ENCODE measurements around the gene NOTCH1. TPM values are rescaled to one million over a fixed set of nuclear protein-coding genes. Genes with fewer than 3 reads are reported as not detected.
A peak's percentile ranks its signal among the peaks of the same experiment; 100 is the strongest.

The NOTCH1 gene
- total and polyA plus RNA-seq, 2 of the 4 experiments (the other 2 are of a cell fraction) = 1.8 to 6.0 TPM

GRCh38 chr9:136481558-136481957 is 64.3 kb downstream of the NOTCH1 start:
- no peaks in the 10 kb centered on the region; the same call in 1 of the 2 replicates for H3K9me1 ChIP-seq (ENCODE audit: insufficient read depth, low read length)
- intact Hi-C loops (cut with micrococcal nuclease) = no loop called here
- ChIA-PET POLR2A (ENCODE audit: unreplicated experiment) (no interaction called here), CTCF (no interaction called here)
- no peak overlapping the region for H2AK9ac ChIP-seq (replicated peaks; ENCODE audit: low read depth, low read length, poor library complexity)
- H3K36me3 ChIP-seq (ENCODE audit: control insufficient read depth, insufficient read depth, low read length) = peaks cover 20% of the 10 kb centered on the region
- peak overlapping the region; percentile 2; the same call in 1 of the 2 replicates for H3K4ac ChIP-seq (ENCODE audit: low read depth, low read length)
- H4K20me1 ChIP-seq (ENCODE audit: insufficient read depth, low read length) = peaks cover 67% of the 10 kb centered on the region
- no CpG with 5 or more reads among the region's 5 CpGs for WGBS, 2 experiments (ENCODE audit: extremely low coverage in 2 of 2, insufficient read length in 1 of 2)
- H4K5ac ChIP-seq (ENCODE audit: low read depth, low read length) = no peak overlapping the region
- H3K9ac ChIP-seq (ENCODE audit: low read depth, low read length) = peak overlapping the region; percentile 96
- peak overlapping the region; percentile 96; the same call in 1 of the 2 replicates for H3K14ac ChIP-seq (replicated peaks; ENCODE audit: low read depth, low read length)
- no peak overlapping the region for H4K8ac ChIP-seq (ENCODE audit: low read depth in 2 of 2, low read length in 2 of 2)
- H3K9me3 ChIP-seq (ENCODE audit: control insufficient read depth, insufficient read depth, low read length) = no peaks in the 10 kb centered on the region
- H3K79me1 ChIP-seq (ENCODE audit: low read depth in 1 of 2, low read length in 2 of 2) = peaks cover 0 to 34% of the 10 kb centered on the region in 2 experiments; a peak in 2 of 4 replicates
- H2BK5ac ChIP-seq (ENCODE audit: low read depth, low read length, poor library complexity, severe bottlenecking) = no peak overlapping the region
- no peak for TF ChIP-seq FOS (IDR thresholded peaks at IDR 0.05; ENCODE audit: low read depth, low read length)
- no peak for TF ChIP-seq USF2 (IDR thresholded peaks at IDR 0.05; ENCODE audit: low read depth, low read length)
- TF ChIP-seq CHD1 (IDR thresholded peaks at IDR 0.05; ENCODE audit: low read depth, low read length) = no peak
- TF ChIP-seq BHLHE40 (IDR thresholded peaks at IDR 0.05; ENCODE audit: low read depth, low read length) = no peak
- TF ChIP-seq POLR2A (IDR thresholded peaks at IDR 0.05; ENCODE audit: low read depth, low read length) = no peak
- no peak for TF ChIP-seq MAZ (IDR thresholded peaks at IDR 0.05; ENCODE audit: borderline replicate concordance, low read depth, low read length)
- no peak for TF ChIP-seq RCOR1 (IDR thresholded peaks at IDR 0.05; ENCODE audit: insufficient replicate concordance, low read length)
- no peak for TF ChIP-seq MAFK (IDR thresholded peaks at IDR 0.05; ENCODE audit: low read depth, low read length)
- no peak for TF ChIP-seq SMC3 (IDR thresholded peaks at IDR 0.05; ENCODE audit: low read depth, low read length)
- TF ChIP-seq NFE2L2 (IDR thresholded peaks at IDR 0.05; ENCODE audit: low read depth, low read length) = no peak
- TF ChIP-seq, protein P1, sequence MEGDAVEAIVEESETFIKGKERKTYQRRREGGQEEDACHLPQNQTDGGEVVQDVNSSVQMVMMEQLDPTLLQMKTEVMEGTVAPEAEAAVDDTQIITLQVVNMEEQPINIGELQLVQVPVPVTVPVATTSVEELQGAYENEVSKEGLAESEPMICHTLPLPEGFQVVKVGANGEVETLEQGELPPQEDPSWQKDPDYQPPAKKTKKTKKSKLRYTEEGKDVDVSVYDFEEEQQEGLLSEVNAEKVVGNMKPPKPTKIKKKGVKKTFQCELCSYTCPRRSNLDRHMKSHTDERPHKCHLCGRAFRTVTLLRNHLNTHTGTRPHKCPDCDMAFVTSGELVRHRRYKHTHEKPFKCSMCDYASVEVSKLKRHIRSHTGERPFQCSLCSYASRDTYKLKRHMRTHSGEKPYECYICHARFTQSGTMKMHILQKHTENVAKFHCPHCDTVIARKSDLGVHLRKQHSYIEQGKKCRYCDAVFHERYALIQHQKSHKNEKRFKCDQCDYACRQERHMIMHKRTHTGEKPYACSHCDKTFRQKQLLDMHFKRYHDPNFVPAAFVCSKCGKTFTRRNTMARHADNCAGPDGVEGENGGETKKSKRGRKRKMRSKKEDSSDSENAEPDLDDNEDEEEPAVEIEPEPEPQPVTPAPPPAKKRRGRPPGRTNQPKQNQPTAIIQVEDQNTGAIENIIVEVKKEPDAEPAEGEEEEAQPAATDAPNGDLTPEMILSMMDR (conservative IDR thresholded peaks at IDR 0.05; ENCODE audit: low read depth, low read length) = no peak
- no peak for TF ChIP-seq RFX5 (IDR thresholded peaks at IDR 0.05; ENCODE audit: low read depth, low read length)
- TF ChIP-seq ELK1 (IDR thresholded peaks at IDR 0.05; ENCODE audit: borderline replicate concordance, low read depth, low read length) = no peak
- TF ChIP-seq MXI1 (IDR thresholded peaks at IDR 0.05; ENCODE audit: borderline replicate concordance, low read depth, low read length) = no peak
- TF ChIP-seq RAD21 (IDR thresholded peaks at IDR 0.05; ENCODE audit: low read length) = no peak
- no peak for TF ChIP-seq CEBPB (IDR thresholded peaks at IDR 0.05; ENCODE audit: low read depth, low read length)
- H3K56ac ChIP-seq (ENCODE audit: extremely low read depth, insufficient read depth, low read length) = no peak overlapping the region
- ATAC-seq (ENCODE audit: low read depth) (no peak), DNase-seq (no peak)
- peak overlapping the region; percentile 51 for H3K27ac ChIP-seq (ENCODE audit: insufficient read depth, low read length)
- no peak overlapping the region for H4K91ac ChIP-seq (ENCODE audit: insufficient read depth, low read depth, low read length)
- in situ Hi-C loops (cut with MboI; ENCODE audit: low sequenced_read_pairs) = no loop called here
- dilution Hi-C loops (cut with HindIII; ENCODE audit: low sequenced_read_pairs, unreplicated experiment) = no loop called here
- H3K18ac ChIP-seq (ENCODE audit: low read depth, low read length) = no peak overlapping the region
- H3K4me1 ChIP-seq (ENCODE audit: control insufficient read depth, insufficient read depth, low read length) = peaks cover 8% of the 10 kb centered on the region; the same call in 1 of the 2 replicates
- H2AFZ ChIP-seq (replicated peaks; ENCODE audit: low read length, poor library complexity) = no peak overlapping the region
- peak overlapping the region; percentile 92 for H3K4me3 ChIP-seq (ENCODE audit: insufficient read depth, low read depth, low read length)
- peak overlapping the region; percentile 83 for H3K23ac ChIP-seq (ENCODE audit: low read depth, low read length)
- BruUV-seq (replicated peaks) = no TSS peak
- no peaks in the 10 kb centered on the region for H3K27me3 ChIP-seq (ENCODE audit: control insufficient read depth, insufficient read depth, low read length)
- H3K4me2 ChIP-seq (ENCODE audit: low read depth, low read length) = peak overlapping the region; percentile 100
- H2BK15ac ChIP-seq (ENCODE audit: low read depth, low read length) = no peak overlapping the region
- no peak overlapping the region for H2BK20ac ChIP-seq (ENCODE audit: low read depth, low read length)
- peak overlapping the region; percentile 25; the same call in 1 of the 2 replicates for H2AK5ac ChIP-seq (ENCODE audit: low read depth, low read length)
- H2BK120ac ChIP-seq (ENCODE audit: low read depth, low read length) = no peak overlapping the region

Measured in IMR-90 (cell line).